ENCODE results near the gene TUBB8.
"Not testable (repeated sequence)": the region's sequence is repeated elsewhere in the genome, so short reads cannot be mapped to it uniquely, and the experiment has no call there.

Gene TUBB8

GRCh38 chr10:47864-48263, 1.2 kb downstream of the TUBB8 start:
- DNase-seq (ENCODE audit: low read depth in 2 of 2) = not testable (repeated sequence)

- DNase-seq (ENCODE audit: low read depth in 2 of 2) = not testable (repeated sequence)
These were observed 35.8 kb downstream of the TUBB8 start for GRCh38 chr10:13315-13635.

- not testable (repeated sequence) for DNase-seq (ENCODE audit: low read depth in 2 of 2)
These were observed 36.4 kb downstream of the TUBB8 start for GRCh38 chr10:12444-13314.

- DNase-seq (ENCODE audit: low read depth in 2 of 2) = not testable (repeated sequence)
These were observed 37.8 kb downstream of the TUBB8 start for GRCh38 chr10:11260-11659.

GRCh38 chr10:10261-10971, 38.7 kb downstream of the TUBB8 start:
- not testable (repeated sequence) for DNase-seq (ENCODE audit: low read depth in 2 of 2)

All from fibroblast of skin of left quadriceps (primary cell).